Inflammatory macrophage treated with lipopolysaccharide for 1 hour (primary cell): ENCODE measurements around the gene RTF1.
A peak's percentile ranks its signal among the peaks of the same experiment; 100 is the strongest.
"Not testable (repeated sequence)": the region's sequence is repeated elsewhere in the genome, so short reads cannot be mapped to it uniquely, and the experiment has no call there.

ENCODE experiments used
- DNase-seq, 2 donors: peaks; one replicate each; pipeline ENCODE4 v3.0.0-alpha.2; 2020 to 2022

Gene RTF1

GRCh38 chr15:41416742-41417417 is at the start of gene RTF1:
RTF1 (plus strand) TSS chr15:41417095; CDS start chr15:41417116, 21 bp downstream.
- DNase-seq: peak; percentile 83 to 98

- DNase-seq: no peak
These were observed 49.5 kb upstream of the RTF1 start for GRCh38 chr15:41367418-41367817.

DNA sequence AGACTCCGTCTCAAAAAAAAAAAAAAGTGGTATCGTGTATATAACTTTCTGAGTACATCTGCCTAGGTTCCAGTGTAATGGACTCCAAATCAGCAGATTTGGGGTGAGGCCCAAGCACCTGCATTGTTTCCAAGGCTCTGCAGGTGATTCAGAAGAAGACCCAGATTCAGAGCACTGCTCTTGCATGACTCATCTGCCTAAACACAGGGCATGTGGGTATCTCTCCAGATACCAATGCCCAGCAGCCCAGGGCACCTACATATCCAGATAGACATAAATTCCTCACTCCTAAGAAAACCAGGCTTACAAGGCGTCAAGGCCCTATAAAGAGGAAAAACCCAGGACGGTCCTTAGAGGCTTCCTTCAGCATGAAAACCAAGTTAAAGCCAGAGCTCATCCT is 38.9 kb upstream of the RTF1 start:
- DNase-seq: no peak

DNA sequence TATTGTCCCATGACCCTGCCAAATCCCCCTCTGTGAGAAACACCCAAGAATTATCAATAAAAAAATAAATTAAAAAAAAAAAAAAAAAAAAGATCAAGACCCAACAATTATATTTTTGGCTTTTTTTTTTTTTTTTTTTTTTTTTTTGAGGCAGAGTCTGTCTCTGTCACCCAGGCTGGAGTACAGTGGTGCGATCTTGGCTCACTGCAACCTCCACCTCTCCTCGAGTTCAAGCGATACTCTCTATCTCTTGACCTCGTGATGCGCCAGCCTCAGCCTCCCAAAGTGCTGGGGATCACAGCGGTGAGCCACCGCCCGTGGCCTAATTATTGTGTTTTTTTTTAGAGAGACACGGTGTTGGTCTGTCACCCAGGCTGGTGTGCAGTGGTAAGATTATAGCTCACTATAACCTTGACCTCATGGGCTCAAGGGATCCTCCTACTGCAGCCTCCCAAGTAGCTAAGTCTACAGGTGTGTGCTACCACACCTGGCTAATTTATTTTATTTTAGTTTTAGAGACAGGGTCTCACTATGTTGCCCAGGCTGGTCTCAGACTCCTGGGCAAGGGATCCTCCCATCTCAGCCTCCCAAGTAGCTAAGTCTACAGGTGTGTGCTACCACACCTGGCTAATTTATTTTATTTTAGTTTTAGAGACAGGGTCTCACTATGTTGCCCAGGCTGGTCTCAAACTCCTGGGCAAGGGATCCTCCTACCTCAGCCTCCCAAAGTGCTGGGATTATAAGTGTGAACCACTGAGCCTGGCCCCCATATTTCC is 32.7 kb upstream of the RTF1 start:
- DNase-seq: not testable (repeated sequence)

DNA sequence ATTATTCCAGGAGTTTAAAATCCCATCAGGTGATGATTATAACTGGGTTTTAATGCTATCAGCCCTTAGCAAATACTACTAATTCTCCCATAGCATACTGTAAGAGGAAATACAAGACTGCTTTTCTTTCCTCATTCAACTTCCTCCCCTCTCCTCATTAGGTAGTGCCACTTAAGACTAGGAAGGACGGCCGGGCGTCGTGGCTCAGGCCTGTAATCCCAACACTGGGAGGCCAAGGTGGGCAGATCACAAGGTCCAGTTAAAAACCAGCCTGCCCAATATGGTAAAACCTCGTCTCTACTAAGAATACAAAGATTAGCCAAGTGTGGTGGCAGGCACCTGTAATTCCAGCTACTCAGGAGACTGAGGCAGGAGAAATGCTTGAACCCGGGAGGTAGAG is 29.2 kb upstream of the RTF1 start:
- DNase-seq: no peak

GRCh38 chr15:41392659-41393058 is 24.2 kb upstream of the RTF1 start:
- no peak for DNase-seq

DNA sequence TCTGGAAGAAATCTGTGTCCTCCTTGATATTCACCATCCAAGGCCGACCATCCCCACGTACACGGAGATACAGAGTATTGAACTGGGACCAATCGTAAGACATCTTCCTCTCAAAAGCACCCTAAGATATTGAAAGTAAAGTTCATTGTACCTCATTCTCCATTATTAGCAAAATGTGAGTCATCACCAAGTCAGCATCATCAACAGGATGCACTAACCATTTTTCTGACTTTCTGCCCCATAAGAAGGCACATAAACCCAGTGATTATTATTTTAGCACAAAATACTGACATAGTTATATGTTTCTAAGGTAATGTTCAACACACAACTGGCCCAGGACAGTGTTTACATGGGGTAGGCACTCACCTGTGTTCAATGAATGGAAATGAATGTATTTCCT is 22.0 kb upstream of the RTF1 start:
- DNase-seq: no peak

DNA sequence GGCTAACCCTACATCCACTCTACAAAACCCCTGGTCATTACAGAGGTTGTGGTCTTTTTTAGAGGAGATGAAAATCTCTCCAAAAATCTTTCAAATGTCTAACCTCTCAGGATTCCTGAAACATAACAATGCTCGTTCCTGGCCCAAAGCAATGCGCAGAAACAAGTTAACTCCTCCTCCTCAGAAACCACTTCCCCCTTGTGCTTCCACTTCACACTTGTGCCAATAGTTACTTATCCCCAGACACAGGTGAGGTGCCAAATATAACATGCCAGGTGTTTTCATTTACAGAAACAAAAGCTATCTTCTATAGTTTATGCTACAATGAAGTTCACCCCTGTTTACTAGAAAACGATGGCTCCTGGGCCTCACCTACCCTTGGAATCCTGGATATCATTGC is 20.8 kb upstream of the RTF1 start:
- DNase-seq: no peak

DNA sequence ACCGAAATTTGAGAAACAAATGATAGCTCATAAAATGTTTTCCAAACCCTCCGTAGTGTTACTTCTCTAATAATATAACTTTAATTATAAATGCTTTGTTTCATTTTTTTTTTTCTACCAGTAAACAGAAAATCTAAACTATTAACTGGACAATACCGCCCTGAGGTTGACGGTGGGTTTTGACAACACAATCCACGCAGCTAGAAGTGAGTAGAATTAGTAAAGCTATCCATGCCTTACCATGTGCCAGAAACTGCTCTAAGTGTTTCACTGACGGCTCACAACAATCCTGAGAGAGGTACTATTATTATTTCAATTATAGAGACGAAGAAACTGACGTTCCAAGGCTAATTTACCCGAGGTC is 15.0 kb upstream of the RTF1 start:
- no peak for DNase-seq

GRCh38 chr15:41407341-41407740 is 9.6 kb upstream of the RTF1 start:
- DNase-seq: peak in 1 of 2 donors; percentile 20

GRCh38 chr15:41408234-41408641 is 8.7 kb upstream of the RTF1 start:
- peak; percentile 18 to 73 for DNase-seq

DNA sequence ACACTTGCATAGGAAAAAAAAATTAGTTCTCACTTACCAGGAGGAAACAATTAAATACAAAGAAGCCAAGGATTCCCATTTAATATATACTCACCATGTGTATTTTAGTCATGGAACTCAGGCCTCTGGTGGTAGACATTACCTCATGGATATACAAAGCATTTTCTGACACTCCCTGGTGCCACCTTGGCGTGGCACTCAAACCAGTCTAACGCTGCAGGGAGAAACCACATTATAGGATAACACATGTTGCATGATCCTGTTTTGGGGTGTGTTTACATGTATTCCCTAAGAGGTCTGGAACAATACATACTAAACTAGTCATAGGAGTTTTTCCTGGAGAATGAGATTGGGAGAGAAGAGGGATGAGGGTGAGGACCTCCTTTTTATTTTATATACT is 5.9 kb upstream of the RTF1 start:
- no peak for DNase-seq

GRCh38 chr15:41411441-41411840 is 5.5 kb upstream of the RTF1 start:
- no peak for DNase-seq

DNA sequence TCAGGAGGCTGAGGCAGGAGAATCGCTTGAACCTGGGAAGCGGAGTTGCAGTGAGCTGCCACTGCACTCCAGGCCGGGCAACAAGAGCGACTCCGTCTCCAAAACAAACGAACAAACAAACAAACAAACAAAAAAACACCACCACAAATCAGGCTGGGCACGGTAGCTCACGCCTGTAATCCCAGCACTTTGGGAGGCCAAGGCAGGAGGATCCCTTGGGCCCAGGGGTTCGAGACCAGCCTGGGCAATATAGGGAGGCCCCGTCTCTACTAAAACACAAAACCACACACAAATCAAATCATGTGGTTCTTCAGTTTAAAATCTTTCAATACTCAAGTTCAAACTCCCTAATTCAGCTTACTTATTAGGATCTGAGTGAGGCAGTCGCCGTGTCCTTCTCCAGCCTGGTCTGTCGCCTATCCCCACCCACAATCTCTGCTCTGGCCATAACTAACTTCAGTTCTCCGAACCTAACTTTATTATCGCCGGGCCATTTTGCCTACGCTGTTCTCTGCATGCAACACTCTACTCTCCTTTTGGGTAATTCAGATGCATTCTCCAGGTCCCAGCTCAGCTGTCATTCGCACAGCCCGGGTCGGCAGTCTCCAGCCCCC is 660 bp upstream of the RTF1 start:
- no peak for DNase-seq

DNA sequence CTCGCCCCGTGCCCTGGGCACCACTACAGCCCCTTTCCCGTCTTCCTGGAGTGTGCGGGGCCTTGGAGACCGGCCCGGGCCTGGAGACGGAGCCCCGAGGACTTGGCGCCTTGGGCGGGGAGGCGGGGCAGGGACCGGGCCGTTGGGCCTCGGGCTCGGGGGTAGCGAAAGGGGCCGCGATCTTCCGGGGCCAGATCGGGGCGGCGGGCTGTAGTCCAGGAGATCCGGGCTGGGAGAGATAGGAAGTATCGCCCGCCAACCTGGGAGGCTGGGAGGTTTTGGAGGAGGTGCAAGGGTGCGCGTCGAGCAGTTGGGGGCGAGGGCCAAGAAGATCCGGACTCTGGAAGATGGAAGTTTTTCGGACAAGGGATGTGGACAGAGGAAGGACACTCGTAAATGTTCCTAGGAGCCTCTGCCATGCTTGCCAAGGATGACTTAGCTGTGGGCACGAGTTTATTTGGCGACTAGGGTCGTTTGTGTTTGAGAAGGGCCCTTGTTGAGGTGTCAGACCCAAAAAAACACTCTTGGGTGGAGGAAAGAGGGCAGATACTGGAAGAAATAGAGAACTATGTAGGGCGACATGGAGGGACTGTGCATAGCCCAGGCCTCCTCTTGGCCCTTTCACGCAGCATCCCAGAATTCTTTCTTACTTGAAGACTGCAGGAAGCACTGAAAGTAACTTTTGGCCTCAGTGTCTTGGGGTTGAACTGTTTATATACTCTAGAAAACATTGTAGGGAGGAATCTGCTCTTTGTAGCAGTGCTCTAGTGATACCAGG is 712 bp downstream of the RTF1 start:
- DNase-seq: peak; percentile 25 to 32

- no peak for DNase-seq
These were observed 7.2 kb downstream of the RTF1 start for GRCh38 chr15:41423979-41424659.

DNA sequence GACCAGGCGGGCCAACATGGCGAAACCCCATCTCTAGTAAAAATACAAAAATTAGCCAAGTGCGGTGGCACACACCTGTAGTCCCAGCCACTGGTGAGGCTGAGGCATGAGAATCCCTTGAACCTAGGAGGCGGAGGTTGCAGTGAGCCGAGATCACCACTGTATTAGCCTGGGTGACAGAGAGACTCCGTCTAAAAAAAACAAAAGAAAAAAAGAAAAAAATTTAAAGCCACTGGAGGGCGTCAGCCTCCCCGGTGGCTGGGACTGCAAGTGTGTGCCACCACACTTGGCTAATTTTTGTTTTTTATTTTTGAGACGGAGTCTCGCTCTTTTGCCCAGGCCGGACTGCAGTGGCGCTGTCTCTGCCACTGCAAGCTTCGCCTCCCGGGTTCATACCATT is 7.9 kb downstream of the RTF1 start:
- DNase-seq: no peak

- DNase-seq: not testable (repeated sequence)
These were observed 9.0 kb downstream of the RTF1 start for GRCh38 chr15:41425907-41426306.

GRCh38 chr15:41429003-41429890 is 12.4 kb downstream of the RTF1 start:
- DNase-seq: no peak

GRCh38 chr15:41435037-41435786 is 18.3 kb downstream of the RTF1 start:
- no peak for DNase-seq

GRCh38 chr15:41437448-41437847 is 20.6 kb downstream of the RTF1 start:
- DNase-seq: peak; percentile 18 to 29
